ENCODE data around the gene MT1HL1.

The MT1HL1 gene

DNA sequence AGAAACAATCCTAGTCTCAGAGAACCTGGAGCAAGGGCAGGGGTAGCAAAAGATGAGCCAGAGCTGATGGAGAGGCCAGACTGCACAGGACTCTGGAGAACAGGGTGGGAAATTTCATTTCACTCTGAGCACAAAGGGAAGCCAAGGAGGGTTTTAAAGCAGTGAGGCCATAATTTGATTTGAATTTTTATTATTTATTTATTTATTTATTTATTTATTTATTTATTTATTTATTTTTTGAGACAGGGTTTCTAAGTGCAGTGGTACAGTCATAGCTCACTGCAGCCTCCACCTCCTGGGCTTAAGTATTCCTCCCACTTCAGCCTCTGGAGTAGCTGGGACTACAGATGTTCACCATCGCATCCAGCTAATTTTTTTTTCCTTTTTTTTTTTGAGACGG is 45.1 kb downstream of the MT1HL1 start:
- Histone ChIP-seq H2AK5ac (ENCODE audit: low read length, severe bottlenecking) (no peak overlapping the region), H3K27me3 (ENCODE audit: control insufficient read depth in 1 of 2, insufficient read depth in 1 of 2, low read length in 2 of 2) (no peaks in the 10 kb centered on the region), H2BK12ac (ENCODE audit: low read length in 2 of 2) (no peak overlapping the region), H3K23ac (ENCODE audit: low read length in 2 of 2) (no peak overlapping the region), H2BK5ac (ENCODE audit: low read depth, low read length, poor library complexity, severe bottlenecking) (no peak overlapping the region), H2BK120ac (ENCODE audit: low read depth, low read length) (no peak overlapping the region), H3K79me1 (replicated peaks; ENCODE audit: low read length, poor library complexity, severe bottlenecking) (no peaks in the 10 kb centered on the region), H3K27ac (ENCODE audit: low read length, poor library complexity, severe bottlenecking) (no peak overlapping the region), H4K91ac (ENCODE audit: low read length) (no peak overlapping the region), H3K36me3 (ENCODE audit: control insufficient read depth in 1 of 2, insufficient read depth in 2 of 2, low read depth in 1 of 2, low read length in 2 of 2) (no peaks in the 10 kb centered on the region), H3K14ac (ENCODE audit: low read length in 2 of 2) (no peak overlapping the region), H3K4me1 (ENCODE audit: control insufficient read depth, insufficient read depth, low read depth, low read length) (no peaks in the 10 kb centered on the region), H2AFZ (ENCODE audit: low read depth, low read length) (no peak overlapping the region), H2BK15ac (ENCODE audit: low read depth, poor library complexity, severe bottlenecking) (no peak overlapping the region), H3K4ac (ENCODE audit: low read depth in 1 of 2, low read length in 2 of 2) (no peak overlapping the region), H4K8ac (ENCODE audit: low read length) (no peak overlapping the region), H3K9ac (ENCODE audit: low read length) (no peak overlapping the region), H3K4me2 (ENCODE audit: low read length, poor library complexity, severe bottlenecking) (no peak overlapping the region), H3K18ac (ENCODE audit: low read depth in 1 of 2, low read length in 2 of 2) (no peak overlapping the region), H3K4me3 (ENCODE audit: insufficient read depth in 1 of 2, low read depth in 1 of 2, low read length in 2 of 2) (no peak overlapping the region), H3K9me3 (ENCODE audit: control insufficient read depth, low read length) (peaks cover 3% of the 10 kb centered on the region)
- no peak for DNase-seq
- 100% methylated on average over 2 of the region's 2 CpGs for WGBS

DNA sequence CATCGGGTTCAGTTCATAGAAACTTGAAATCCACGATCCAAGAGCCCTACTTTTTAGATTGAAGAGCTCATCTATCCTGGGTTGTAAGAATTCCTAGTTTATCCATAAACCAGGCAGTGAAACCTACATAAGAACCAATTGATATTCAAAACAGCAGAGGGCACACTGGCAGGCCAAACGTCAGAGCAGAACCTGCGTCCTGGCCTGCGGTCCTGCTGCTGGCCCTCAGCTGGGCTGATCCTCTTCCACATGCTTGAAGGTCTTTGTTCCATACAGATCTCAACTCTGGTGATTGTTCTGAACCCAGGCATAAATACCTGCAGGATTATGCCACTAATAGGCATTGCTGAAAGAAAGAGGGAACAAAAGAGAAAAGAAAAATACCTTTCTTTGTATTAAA is 47.0 kb downstream of the MT1HL1 start:
- Histone ChIP-seq H4K91ac (ENCODE audit: low read length) (no peak overlapping the region), H3K4me1 (ENCODE audit: control insufficient read depth, insufficient read depth, low read depth, low read length) (no peaks in the 10 kb centered on the region), H3K4ac (ENCODE audit: low read depth in 1 of 2, low read length in 2 of 2) (no peak overlapping the region), H2BK5ac (ENCODE audit: low read depth, low read length, poor library complexity, severe bottlenecking) (no peak overlapping the region), H2AK5ac (ENCODE audit: low read length, severe bottlenecking) (no peak overlapping the region), H3K14ac (ENCODE audit: low read length in 2 of 2) (no peak overlapping the region), H2BK120ac (ENCODE audit: low read depth, low read length) (no peak overlapping the region), H2BK15ac (ENCODE audit: low read depth, poor library complexity, severe bottlenecking) (no peak overlapping the region), H3K4me2 (ENCODE audit: low read length, poor library complexity, severe bottlenecking) (no peak overlapping the region), H4K8ac (ENCODE audit: low read length) (no peak overlapping the region), H3K27me3 (ENCODE audit: control insufficient read depth in 1 of 2, insufficient read depth in 1 of 2, low read length in 2 of 2) (no peaks in the 10 kb centered on the region), H3K9ac (ENCODE audit: low read length) (no peak overlapping the region), H3K9me3 (ENCODE audit: control insufficient read depth, low read length) (peaks cover 11% of the 10 kb centered on the region), H3K18ac (ENCODE audit: low read depth in 1 of 2, low read length in 2 of 2) (no peak overlapping the region), H3K36me3 (ENCODE audit: control insufficient read depth in 1 of 2, insufficient read depth in 2 of 2, low read depth in 1 of 2, low read length in 2 of 2) (no peaks in the 10 kb centered on the region), H3K79me1 (replicated peaks; ENCODE audit: low read length, poor library complexity, severe bottlenecking) (no peaks in the 10 kb centered on the region), H3K27ac (ENCODE audit: low read length, poor library complexity, severe bottlenecking) (no peak overlapping the region), H2BK12ac (ENCODE audit: low read length in 2 of 2) (no peak overlapping the region), H3K4me3 (ENCODE audit: insufficient read depth in 1 of 2, low read depth in 1 of 2, low read length in 2 of 2) (no peak overlapping the region), H3K23ac (ENCODE audit: low read length in 2 of 2) (no peak overlapping the region), H2AFZ (ENCODE audit: low read depth, low read length) (no peak overlapping the region)
- no peak for DNase-seq
- WGBS = 53% methylated on average over 5 of the region's 5 CpGs

All from mesenchymal stem cell (in vitro differentiated cells and primary cell).